ENCODE measurements around the gene TOMM70.
A peak's percentile ranks its signal among the peaks of the same experiment; 100 is the strongest.
"Not testable (repeated sequence)": the region's sequence is repeated elsewhere in the genome, so short reads cannot be mapped to it uniquely, and the experiment has no call there.

The TOMM70 gene

GRCh38 chr3:100334488-100335351, 66.2 kb downstream of the TOMM70 start, which contains the start of gene NIT2:
Gene NIT2 (plus strand): TSS chr3:100334757. CDS start chr3:100334792, 35 bp downstream.
- peak; percentile 69 for DNase-seq (ENCODE audit: low read depth, low spot score)
- H3K4me3 ChIP-seq (ENCODE audit: low read length) = peak within 1 kb of the TSS; percentile 83

GRCh38 chr3:100333970-100334487, 66.9 kb downstream of the TOMM70 start:
- no peak for DNase-seq (ENCODE audit: low read depth, low spot score)
- H3K4me3 ChIP-seq (ENCODE audit: low read length) = peak overlapping the region; percentile 83

GRCh38 chr3:100333051-100333450, 67.8 kb downstream of the TOMM70 start:
- H3K4me3 ChIP-seq (ENCODE audit: low read length) = no peak overlapping the region
- DNase-seq (ENCODE audit: low read depth, low spot score) = no peak

- DNase-seq (ENCODE audit: low read depth, low spot score) = no peak
- H3K4me3 ChIP-seq (ENCODE audit: low read length) = no peak overlapping the region
Measured at GRCh38 chr3:100331660-100332059, 69.2 kb downstream of the TOMM70 start.

GRCh38 chr3:100330651-100331050, 70.2 kb downstream of the TOMM70 start:
- H3K4me3 ChIP-seq (ENCODE audit: low read length) = no peak overlapping the region
- no peak for DNase-seq (ENCODE audit: low read depth, low spot score)

GRCh38 chr3:100329800-100330489, 70.9 kb downstream of the TOMM70 start:
- no peak for DNase-seq (ENCODE audit: low read depth, low spot score)

GRCh38 chr3:100327377-100327776, 73.5 kb downstream of the TOMM70 start:
- not testable (repeated sequence) for H3K4me3 ChIP-seq (ENCODE audit: low read length); DNase-seq (ENCODE audit: low read depth, low spot score)

More at GRCh38 chr3:100329800-100330489, 70.9 kb downstream of the TOMM70 start:
- no peak overlapping the region for H3K4me3 ChIP-seq (ENCODE audit: low read length)

- DNase-seq (ENCODE audit: low read depth, low spot score) = no peak
Measured at GRCh38 chr3:100325827-100326226, 75.1 kb downstream of the TOMM70 start.

GRCh38 chr3:100324044-100324443, 76.8 kb downstream of the TOMM70 start:
- no peak overlapping the region for H3K4me3 ChIP-seq (ENCODE audit: low read length)
- DNase-seq (ENCODE audit: low read depth, low spot score) = no peak

More at GRCh38 chr3:100325827-100326226, 75.1 kb downstream of the TOMM70 start:
- H3K4me3 ChIP-seq (ENCODE audit: low read length) = no peak overlapping the region

GRCh38 chr3:100319951-100320350, 80.9 kb downstream of the TOMM70 start:
- no peak overlapping the region for H3K4me3 ChIP-seq (ENCODE audit: low read length)
- DNase-seq (ENCODE audit: low read depth, low spot score) = no peak

- no peak overlapping the region for H3K4me3 ChIP-seq (ENCODE audit: low read length)
- no peak for DNase-seq (ENCODE audit: low read depth, low spot score)
Measured at GRCh38 chr3:100317912-100318311, 83.0 kb downstream of the TOMM70 start.

GRCh38 chr3:100316641-100317069, 84.2 kb downstream of the TOMM70 start:
- no peak overlapping the region for H3K4me3 ChIP-seq (ENCODE audit: low read length)
- DNase-seq (ENCODE audit: low read depth, low spot score) = peak; percentile 44
